AG08395 (cell line): Measurements from ENCODE around the gene LAIR1.
A peak's percentile ranks its signal among the peaks of the same experiment; 100 is the strongest.
"Not testable (repeated sequence)": the region's sequence is repeated elsewhere in the genome, so short reads cannot be mapped to it uniquely, and the experiment has no call there.

Source experiments
- DNase-seq: peaks from one replicate; pipeline ENCODE4 v3.0.0; 2012; ENCODE audit warnings: mixed read lengths, low spot score

Gene LAIR1

DNA sequence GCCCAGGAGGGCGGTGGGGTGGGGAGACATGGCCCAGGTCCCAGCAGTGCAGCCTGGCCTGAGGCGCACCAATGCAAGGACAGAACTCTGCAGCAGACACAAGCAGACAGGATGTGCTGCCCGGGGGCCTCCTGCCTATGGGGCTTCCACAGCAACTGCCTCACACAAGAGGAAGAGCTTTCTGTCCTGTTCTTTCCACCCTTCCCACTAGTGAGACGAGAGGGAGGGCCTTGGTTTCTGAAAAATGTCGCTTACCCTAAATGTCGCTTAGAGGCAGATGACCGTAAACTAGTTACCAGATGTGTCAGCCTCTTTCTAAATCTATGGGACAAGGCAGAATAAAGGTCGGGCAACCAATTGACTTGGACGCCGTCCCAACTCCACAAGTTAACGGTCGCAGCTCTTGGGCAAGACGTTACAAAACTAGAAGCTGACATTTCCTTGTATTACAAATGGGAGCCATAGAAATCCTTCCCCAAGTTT is at the start of gene LAIR1:
TSS of gene LAIR1 (minus strand) at position 157 of the 483 bp plus-strand sequence. CDS start at position 30, 127 bp downstream.
- no peak for DNase-seq

GRCh38 chr19:54414156-54414555 is 49.4 kb upstream of the LAIR1 start:
- no peak for DNase-seq

GRCh38 chr19:54412877-54413276 is 48.1 kb upstream of the LAIR1 start:
- DNase-seq = no peak

DNA sequence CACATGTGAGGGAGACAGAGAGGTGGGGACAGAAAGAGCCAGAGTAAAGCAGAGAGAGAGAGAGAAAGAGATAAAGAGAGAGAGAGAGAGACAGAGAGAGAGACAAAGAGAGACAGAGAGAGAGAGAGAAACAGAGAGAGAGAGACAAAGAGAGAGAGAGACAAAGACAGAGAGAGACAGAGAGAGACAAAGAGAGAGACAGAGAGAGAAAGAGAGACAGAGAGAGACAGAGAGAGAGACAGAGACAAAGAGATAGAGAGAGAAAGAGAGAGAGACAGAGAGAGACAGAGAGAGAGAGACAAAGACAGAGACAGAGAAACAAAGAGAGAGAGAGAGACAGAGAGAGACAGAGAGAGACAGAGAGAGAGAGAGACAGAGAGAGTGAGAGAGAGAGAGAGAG is 46.3 kb upstream of the LAIR1 start:
- no peak for DNase-seq

DNA sequence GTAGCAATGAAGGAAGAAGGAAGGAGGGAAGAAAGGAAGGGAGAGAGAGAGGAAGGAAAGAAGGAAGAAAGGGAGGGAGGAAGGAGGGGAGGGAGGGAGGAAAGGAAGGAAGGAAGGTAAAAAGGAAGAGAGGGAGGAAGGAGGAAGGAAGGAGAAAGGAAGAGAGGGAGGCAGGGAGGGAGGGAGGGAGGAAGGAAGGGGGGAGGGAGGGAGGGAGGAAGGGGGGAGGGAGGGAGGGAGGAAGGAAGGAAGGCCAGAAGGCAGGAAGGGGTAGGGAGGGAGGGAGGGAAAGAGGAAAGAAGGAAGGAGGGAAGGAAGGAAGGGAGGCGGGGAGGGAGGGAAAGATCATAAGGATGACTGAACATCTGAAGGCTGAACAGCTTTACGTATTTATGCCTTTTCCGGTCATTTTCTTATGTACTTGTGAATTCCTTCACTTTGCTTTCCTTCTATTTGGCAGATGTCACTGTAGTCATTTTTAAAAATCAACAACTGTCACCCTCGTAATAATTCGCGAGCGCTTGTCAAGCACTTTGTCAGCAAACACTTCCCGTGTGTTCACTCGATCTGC is 43.8 kb upstream of the LAIR1 start:
- DNase-seq = no peak

DNA sequence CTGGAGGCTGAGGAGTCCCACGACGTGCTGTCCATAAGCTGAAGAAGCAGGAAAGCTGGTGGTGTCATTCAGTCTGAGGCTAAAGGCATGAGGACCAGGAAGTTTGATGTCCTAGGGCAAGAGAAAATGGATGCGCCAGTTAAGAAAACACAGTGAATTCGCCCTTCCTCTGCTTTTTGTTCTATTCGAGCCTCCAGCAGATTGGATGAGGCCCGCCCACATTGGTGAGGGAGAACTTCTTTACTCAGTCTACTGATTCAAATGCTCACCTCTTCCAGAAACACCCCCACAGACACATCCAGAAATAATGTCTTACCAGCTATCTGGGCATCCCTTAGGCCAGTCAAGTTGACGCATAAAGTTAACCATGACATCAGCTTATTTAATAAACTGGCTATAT is 43.0 kb upstream of the LAIR1 start:
- no peak for DNase-seq

DNA sequence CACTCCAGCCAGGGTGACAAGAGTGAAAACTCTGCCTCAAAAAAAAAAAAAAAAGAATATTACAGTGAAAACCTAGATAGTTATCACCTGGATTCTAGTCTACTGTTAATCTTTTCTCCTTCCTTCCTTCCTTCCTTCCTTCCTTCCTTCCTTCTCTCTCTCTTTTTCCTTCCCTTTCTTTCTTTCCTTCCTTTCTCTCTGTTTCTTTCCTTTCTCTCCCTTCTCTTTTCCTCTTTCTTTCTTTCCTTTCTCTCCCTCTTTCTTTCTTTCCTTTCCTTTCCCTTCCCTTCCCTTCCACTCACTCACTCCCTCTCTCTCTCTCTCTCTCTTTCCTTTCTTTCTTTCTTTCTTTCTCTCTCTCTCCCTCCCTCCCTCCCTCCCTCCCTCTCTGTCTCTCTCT is 40.9 kb upstream of the LAIR1 start:
- no peak for DNase-seq

DNA sequence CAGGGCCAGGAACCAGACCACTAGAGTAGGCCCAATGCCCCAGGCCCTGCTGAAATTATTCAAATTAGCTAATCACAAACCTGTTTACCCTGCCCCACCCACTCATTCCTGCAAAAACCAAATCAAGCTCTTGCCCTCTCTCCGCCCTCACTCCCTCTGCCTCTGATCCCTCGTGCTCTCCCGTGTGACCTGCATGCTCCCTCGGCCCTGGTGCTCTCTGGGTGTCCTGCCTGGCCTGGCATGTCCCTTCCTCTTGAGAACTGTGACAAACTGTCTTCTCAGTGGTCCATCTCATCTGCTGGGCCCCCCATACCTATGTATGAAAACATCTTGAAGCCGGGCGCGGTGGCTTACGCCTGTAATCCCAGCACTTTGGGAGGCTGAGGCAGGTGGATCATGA is 38.3 kb upstream of the LAIR1 start:
- DNase-seq = no peak

- DNase-seq = no peak
Observed at GRCh38 chr19:54400913-54401312, 36.2 kb upstream of the LAIR1 start.

DNA sequence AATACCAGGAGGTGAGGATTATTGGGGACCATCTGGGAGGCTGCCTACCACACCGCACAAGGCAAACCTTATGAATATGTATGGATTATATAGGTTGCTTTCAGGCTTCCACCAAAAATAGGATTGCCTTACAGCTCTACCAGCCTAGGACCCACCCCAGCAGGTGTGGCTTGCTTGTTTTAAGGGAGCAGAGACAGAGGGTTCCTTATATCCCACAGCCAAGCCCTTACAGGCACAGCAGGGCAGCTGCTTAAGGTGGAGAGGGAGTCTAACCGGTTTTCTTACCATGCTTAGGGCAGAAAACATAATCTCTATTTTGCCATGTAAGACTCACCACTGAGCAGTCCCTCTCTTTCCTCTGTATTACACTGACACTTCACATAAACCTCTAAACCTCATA is 34.5 kb upstream of the LAIR1 start:
- no peak for DNase-seq

DNA sequence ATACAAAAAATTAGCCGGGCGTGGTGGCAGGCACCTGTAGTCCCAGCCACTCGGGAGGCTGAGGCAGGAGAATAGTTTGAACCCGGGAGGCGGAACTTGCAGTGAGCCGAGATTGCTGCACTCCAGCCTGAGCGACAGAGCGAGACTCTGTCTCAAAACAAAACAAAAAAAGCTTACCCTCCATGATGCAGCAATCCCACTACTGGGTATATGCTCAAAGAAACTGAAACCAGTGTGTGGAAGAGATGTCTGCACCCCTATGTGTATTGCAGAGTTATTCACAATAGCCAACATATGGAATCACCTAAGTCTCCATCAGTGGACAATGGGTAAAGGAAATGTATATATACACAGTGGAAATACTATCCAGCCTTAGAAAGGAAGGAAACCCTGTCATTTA is 31.0 kb upstream of the LAIR1 start:
- DNase-seq = no peak

GRCh38 chr19:54393381-54393780 is 28.6 kb upstream of the LAIR1 start:
- no peak for DNase-seq

GRCh38 chr19:54392105-54392504 is 27.4 kb upstream of the LAIR1 start:
- no peak for DNase-seq

DNA sequence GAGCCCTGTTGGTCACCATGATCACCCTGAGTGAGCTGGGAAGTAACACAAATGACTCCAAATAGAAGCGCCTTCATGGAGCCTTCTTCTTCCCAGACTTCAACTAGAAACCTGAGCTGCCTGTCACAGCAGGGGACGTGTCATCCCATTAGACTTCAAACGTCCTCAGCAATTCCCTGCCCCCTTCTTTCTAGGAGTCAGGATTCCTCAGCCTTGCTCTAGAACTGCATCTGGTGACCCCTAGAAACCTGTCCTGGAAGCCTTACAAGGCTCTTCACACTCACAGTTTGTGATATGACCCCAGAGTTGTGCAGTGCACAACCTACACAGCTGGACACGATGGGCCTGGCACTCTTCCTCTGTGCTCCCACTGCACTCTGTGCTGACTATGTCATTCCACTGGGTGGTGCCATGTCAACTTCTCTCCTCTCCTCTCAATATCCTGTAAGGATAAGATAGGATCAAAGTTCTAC is 26.9 kb upstream of the LAIR1 start:
- DNase-seq = no peak

DNA sequence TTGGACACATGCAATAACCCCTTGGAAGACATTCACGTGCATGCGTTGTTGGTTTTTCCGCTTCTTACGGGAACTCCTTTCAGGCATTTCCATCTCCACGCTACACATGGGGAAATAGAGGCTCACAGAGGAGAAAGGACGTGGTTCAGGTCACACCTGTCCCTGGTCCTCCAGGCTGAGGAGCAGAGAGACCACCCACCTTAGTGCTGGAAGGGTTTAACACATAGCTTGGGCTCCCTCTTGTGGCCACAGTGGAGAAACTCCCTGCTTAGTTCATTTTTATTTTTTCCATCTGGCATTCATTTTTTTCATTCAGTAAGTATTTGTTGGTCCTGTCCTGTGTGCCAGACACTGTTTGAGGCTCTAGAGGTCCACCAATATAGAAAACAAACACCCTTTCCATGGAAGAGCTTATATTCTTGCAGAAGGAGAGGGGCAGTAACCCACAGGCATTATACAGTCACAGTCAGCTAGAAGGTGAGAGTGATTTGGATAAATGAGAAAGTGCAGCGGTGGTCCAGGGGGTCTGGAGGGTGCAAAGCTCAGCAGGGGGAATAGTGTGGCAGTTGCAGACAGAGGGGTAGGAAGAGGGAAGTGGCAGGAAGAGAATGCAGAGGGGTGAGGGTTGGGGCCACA is 26.3 kb upstream of the LAIR1 start:
- DNase-seq = peak; percentile 49

- DNase-seq = no peak
Observed at GRCh38 chr19:54389553-54389952, 24.8 kb upstream of the LAIR1 start.

DNA sequence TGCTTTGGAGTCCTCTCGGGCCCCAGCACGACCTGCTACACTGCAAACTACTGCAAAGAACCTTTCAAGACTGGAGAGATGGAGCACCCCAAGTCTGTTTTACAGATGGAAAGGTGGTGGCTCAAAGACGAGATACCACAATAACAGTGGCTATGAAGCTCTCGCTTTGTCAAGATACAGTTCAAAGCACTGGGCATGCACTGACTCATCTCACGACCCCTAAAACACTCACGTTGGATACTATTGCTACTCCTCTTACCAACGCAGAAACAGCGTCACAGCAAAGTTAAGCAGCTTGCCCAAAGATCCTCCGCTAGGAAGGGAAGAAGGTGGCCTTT is 24.0 kb upstream of the LAIR1 start:
- DNase-seq = no peak

- DNase-seq = no peak
Observed at GRCh38 chr19:54387991-54388801, 23.5 kb upstream of the LAIR1 start.

DNA sequence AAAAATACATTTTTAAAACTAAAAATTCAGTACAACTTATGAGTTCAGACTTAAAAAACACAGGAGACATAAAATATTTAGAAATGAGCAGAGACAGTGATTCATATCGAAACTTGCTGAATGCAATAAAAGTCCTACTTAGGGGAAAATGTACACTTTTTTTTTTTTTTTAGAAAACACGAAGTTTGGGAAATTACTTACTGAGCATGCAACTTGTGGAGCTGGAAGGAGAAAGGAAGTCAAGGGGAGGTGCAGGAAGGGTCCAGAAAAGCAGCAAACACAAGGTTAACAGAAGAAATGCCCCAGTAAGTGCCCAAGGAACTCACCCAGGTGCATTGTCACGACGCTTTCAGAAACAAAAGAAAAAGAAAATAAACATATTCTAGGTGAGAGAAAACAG is 18.6 kb upstream of the LAIR1 start:
- DNase-seq = no peak

GRCh38 chr19:54382041-54382440 is 17.3 kb upstream of the LAIR1 start:
- DNase-seq = not testable (repeated sequence)

DNA sequence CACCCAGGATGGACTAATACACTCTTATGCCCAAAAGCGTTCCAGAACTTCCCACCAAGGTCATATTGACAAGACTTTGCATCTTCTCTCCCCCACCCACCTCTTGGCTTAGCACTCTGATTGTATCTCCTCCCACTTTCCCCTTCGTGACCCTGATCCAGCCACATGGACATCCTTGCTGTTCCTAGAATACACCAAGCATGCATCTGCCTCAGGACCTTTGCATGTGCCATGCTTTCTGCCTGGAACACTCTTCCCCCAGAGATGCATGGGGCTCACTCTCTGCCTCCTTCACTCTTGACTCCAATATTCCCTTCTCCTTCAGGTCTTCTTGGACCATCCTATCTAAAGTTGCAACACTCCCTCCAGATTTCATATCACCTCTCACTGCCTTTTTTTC is 16.2 kb upstream of the LAIR1 start:
- no peak for DNase-seq

DNA sequence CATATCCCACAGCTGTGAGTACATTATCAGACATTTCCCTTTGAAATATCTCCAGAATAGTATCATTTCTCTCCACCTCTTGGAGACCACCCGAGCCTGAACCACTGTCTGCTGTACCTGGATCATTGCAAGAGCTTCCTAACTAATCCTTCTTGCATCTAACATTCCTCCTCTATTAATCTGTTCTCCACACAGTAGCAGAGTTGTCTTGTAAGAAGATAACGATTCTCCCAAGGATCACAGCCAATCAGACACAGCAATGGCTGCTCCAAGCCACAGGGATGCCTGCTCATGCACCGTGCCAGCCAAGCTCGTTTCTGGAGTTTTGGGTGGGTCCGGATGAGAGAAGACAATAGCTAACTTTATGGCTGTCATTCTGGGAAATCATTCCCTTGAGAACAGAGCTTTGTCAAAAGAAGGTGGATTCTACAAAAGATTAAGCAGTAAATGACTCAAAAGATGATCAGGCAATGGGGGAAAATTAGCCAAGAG is 14.5 kb upstream of the LAIR1 start:
- DNase-seq = no peak
